Fibroblast of lung (primary cell): ENCODE data around the gene ATP10B. TPM values are rescaled to one million over a fixed set of nuclear protein-coding genes. Genes with fewer than 3 reads are reported as not detected.

Experiments
- DNase-seq, 2 donors: peaks; one replicate each; pipeline versions ENCODE4 v3.0.0 to v3.0.0-alpha.2; 2010; ENCODE audit warnings: low read depth in 2 of 2
- H2AFZ ChIP-seq: 2 replicates; pipeline ENCODE4 v1.5.1; 2012; ENCODE audit warnings: low read length, control low read depth, inconsistent platforms
- H3K27ac ChIP-seq: 2 replicates; pipeline ENCODE4 v1.5.1; 2011; ENCODE audit warnings: low read length, control low read depth; ENCODE audit not compliant: insufficient read depth
- H3K27me3 ChIP-seq: 2 replicates; pipeline ENCODE4 v1.5.1; 2011; ENCODE audit warnings: mild to moderate bottlenecking, low read length; ENCODE audit not compliant: control insufficient read depth, insufficient read depth
- H3K36me3 ChIP-seq: 2 replicates; pipeline ENCODE4 v1.5.1; 2011; ENCODE audit warnings: low read length; ENCODE audit not compliant: control insufficient read depth, insufficient read depth
- H3K4me1 ChIP-seq: 2 replicates; pipeline ENCODE4 v1.5.1; 2011; ENCODE audit warnings: low read length; ENCODE audit not compliant: control insufficient read depth, insufficient read depth; ENCODE audit errors: extremely low read depth
- H3K4me2 ChIP-seq: 2 replicates; pipeline ENCODE4 v1.5.1; 2011; ENCODE audit warnings: low read length, control low read depth; ENCODE audit not compliant: insufficient read depth; ENCODE audit errors: extremely low read depth
- H3K4me3 ChIP-seq, 4 experiments: fragments of 200-600 bp in 1 of 4; sonication (generic) in 1 of 4; replicated peaks in 1 of 4; 2 replicates each; pipeline ENCODE4 v1.5.1; 2011 to 2016; ENCODE audit warnings: low read length in 4 of 4, low read depth in 3 of 4, mild to moderate bottlenecking in 3 of 4, control low read depth in 2 of 4, inconsistent platforms in 1 of 4, mixed read lengths in 1 of 4; ENCODE audit not compliant: insufficient read depth in 1 of 4; ENCODE audit errors: control extremely low read depth in 1 of 4
- H3K79me2 ChIP-seq: 2 replicates; pipeline ENCODE4 v1.5.1; 2012; ENCODE audit warnings: mild to moderate bottlenecking, low read length, inconsistent platforms; ENCODE audit not compliant: control insufficient read depth, insufficient read depth
- H3K9ac ChIP-seq: 2 replicates; pipeline ENCODE4 v1.5.1; 2011; ENCODE audit warnings: mild to moderate bottlenecking, low read length, control low read depth; ENCODE audit not compliant: insufficient read depth
- H3K9me3 ChIP-seq: 2 replicates; pipeline ENCODE4 v1.5.1; 2012; ENCODE audit warnings: low read depth, low read length; ENCODE audit not compliant: control insufficient read depth, insufficient read depth
- H4K20me1 ChIP-seq: 2 replicates; pipeline ENCODE4 v1.5.1; 2011; ENCODE audit warnings: low read length; ENCODE audit not compliant: control insufficient read depth, insufficient read depth; ENCODE audit errors: extremely low read depth
- CTCF ChIP-seq, 2 donors: IDR thresholded peaks in 1 of 2; conservative IDR thresholded peaks in 1 of 2; 1 replicate in 1 of 2; 2 replicates in 1 of 2; pipeline ENCODE4 v1.5.1; 2011 to 2012; ENCODE audit warnings: low read length in 2 of 2, control low read depth in 1 of 2, inconsistent platforms in 1 of 2, low read depth in 1 of 2, mild to moderate bottlenecking in 1 of 2
- EZH2 ChIP-seq: IDR thresholded peaks from 2 replicates; pipeline ENCODE4 v1.5.1; 2012; ENCODE audit warnings: low read length, control low read depth, mild to moderate bottlenecking; ENCODE audit errors: missing control alignments
- polyA plus RNA-seq, 2 donors: library from polyadenylated mRNA; depleted of rRNA in 1 of 2; stranded (reverse) in 1 of 2; unstranded in 1 of 2; fragments of >200 nt; gene quantifications; 2 replicates each; pipeline ENCODE4 v1.2.1, GENCODE V29; 2011 to 2012; ENCODE audit warnings: missing spikeins in 1 of 2
- total RNA-seq: library from RNA; depleted of rRNA; stranded (reverse); fragments of >200 nt; gene quantifications from 2 replicates; pipeline ENCODE4 v1.2.1, GENCODE V29; 2014

Gene ATP10B
- total and polyA plus RNA-seq, 2 donors (not counting 1 experiment from before 2014, with no cell fraction given) = not detected

- Histone ChIP-seq H4K20me1 (no peaks in the 10 kb centered on the region), H3K36me3 (no peaks in the 10 kb centered on the region), H3K9ac (no peak overlapping the region), H2AFZ (no peak overlapping the region), H3K79me2 (no peaks in the 10 kb centered on the region), H3K9me3 (no peaks in the 10 kb centered on the region), H3K27ac (no peak overlapping the region), H3K4me3 (no peak overlapping the region), H3K4me1 (no peaks in the 10 kb centered on the region), H3K27me3 (no peaks in the 10 kb centered on the region), H3K4me2 (no peak overlapping the region)
- TF ChIP-seq EZH2 (no peak), CTCF (conservative IDR thresholded peaks at IDR 0.05 in 1 of 2, IDR thresholded peaks at IDR 0.05 in 1 of 2; ENCODE audit: low read depth in 1 of 2, low read length in 2 of 2) (no peak)
- no peak for DNase-seq
These were observed 235.1 kb downstream of the ATP10B start for GRCh38 chr5:160616712-160617497.

GRCh38 chr5:160614136-160614535, 237.9 kb downstream of the ATP10B start:
- H2AFZ ChIP-seq = no peak overlapping the region
- no peaks in the 10 kb centered on the region for H3K36me3 ChIP-seq
- H3K4me3 ChIP-seq = no peak overlapping the region
- H3K79me2 ChIP-seq = no peaks in the 10 kb centered on the region
- no peaks in the 10 kb centered on the region for H3K9me3 ChIP-seq
- H3K27ac ChIP-seq = no peak overlapping the region
- no peak overlapping the region for H3K9ac ChIP-seq
- TF ChIP-seq EZH2 (no peak), CTCF (conservative IDR thresholded peaks at IDR 0.05 in 1 of 2, IDR thresholded peaks at IDR 0.05 in 1 of 2; ENCODE audit: low read depth in 1 of 2, low read length in 2 of 2) (no peak)
- no peaks in the 10 kb centered on the region for H4K20me1 ChIP-seq
- no peak for DNase-seq
- H3K4me2 ChIP-seq = no peak overlapping the region
- no peaks in the 10 kb centered on the region for H3K4me1 ChIP-seq
- H3K27me3 ChIP-seq = no peaks in the 10 kb centered on the region

GRCh38 chr5:160605266-160605665, 246.7 kb downstream of the ATP10B start:
- H3K4me1 ChIP-seq = no peaks in the 10 kb centered on the region
- no peak for DNase-seq
- no peaks in the 10 kb centered on the region for H4K20me1 ChIP-seq
- no peaks in the 10 kb centered on the region for H3K9me3 ChIP-seq
- no peak for TF ChIP-seq EZH2
- no peak for TF ChIP-seq CTCF (conservative IDR thresholded peaks at IDR 0.05 in 1 of 2, IDR thresholded peaks at IDR 0.05 in 1 of 2; ENCODE audit: low read depth in 1 of 2, low read length in 2 of 2)
- H3K79me2 ChIP-seq = no peaks in the 10 kb centered on the region
- H3K9ac ChIP-seq = no peak overlapping the region
- H3K27ac ChIP-seq = no peak overlapping the region
- H3K27me3 ChIP-seq = no peaks in the 10 kb centered on the region
- H3K36me3 ChIP-seq = no peaks in the 10 kb centered on the region
- H3K4me3 ChIP-seq = no peak overlapping the region
- H3K4me2 ChIP-seq = no peak overlapping the region
- no peak overlapping the region for H2AFZ ChIP-seq
